Stimulated activated CD8-positive, alpha-beta memory T cell treated with anti-CD3 and anti-CD28 coated beads, Interleukin-12 subunit alpha, Interleukin-12 subunit beta, amount 100 ng/mL, for 24 hours (primary cell): ENCODE data around the gene MEF2A.

Experiments
- DNase-seq: peaks from one replicate; pipeline ENCODE4 v3.0.0-alpha.2; 2020; ENCODE audit errors: extremely low read depth

MEF2A gene

DNA sequence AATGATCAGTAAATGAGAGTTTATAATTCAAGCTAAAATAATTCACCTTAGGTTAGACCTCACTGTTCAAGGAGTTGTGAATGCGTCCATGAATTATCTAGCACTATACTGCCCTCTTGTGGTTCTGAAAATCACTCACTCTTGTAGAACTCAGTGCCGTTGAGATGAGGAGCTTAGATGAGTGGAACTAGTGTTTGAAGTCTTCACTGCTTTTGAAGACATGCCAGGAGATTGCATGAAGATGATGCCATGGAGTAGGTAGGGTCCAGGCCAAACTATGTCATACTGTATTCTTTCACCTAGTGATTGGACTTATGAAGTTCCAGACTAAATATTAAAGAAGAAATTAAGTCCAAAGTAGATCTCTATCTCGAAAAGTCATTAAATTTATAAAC is 138.7 kb downstream of the MEF2A start:
- no peak for DNase-seq

DNA sequence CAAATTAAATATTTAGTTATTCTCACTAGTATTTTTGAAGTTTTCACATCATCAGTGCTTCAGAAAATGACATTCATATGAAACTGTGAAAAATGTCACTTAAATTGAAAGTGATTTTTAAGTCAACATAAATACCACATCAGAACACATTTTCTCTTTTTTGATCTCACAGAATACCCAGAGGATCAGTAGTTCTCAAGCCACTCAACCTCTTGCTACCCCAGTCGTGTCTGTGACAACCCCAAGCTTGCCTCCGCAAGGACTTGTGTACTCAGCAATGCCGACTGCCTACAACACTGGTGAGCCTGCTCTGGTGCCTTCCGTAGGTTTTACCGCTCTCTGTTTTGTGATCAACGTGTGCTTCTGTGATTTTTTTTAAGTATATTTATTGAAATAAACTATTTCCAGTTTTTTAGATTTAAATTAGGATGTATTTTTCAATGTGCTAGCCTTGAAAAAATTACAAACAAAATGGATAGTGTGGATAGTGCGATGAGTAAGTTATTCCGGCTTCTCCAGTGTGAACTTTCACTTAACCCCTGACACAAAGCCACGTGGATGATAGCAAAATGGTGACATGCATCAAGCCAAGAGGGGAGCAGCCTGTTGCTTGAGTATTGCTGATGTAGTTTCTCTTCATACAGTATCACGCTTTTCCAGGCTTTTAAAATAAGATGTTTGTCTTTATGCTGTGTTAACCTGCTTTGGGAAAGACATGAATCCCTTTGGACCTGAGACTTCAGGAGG is 140.9 kb downstream of the MEF2A start:
- DNase-seq, result no peak

DNA sequence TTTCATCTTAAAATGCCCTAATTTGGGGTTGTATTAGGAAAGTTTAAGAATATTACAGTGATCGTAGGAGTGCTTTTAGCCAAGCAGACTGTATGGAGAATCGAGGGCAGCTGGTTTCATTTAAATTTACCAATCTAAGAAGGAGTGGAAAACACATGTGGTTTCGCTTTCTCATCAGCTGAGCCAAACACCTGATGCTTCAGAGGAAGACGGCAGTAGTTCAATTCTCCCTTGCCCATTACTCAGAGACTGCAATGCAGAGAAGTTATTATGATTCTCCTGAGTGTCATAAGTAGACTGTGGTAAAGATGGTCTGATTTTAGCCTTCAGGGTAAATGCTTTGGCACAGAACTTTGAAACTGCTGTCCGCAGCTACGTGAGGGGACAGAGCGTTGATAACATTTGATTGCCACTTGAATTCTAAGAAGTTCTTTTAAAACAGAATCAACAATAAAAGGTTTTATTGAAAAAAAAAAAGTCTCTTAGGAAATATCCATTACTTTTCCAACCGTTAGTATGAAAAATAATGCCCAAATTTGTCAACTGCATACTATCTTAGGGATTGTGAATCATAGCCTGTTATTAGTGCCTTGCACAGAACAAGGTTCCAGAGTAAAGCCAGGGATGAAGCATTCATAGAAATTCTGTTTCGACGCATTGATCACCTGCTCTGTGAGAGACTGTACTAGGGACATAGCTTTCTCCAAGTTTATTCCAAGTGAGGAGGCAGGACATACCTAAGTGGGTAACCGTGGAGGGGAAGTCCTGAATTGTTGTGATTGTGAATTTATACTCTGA is 141.9 kb downstream of the MEF2A start:
- DNase-seq, result no peak

GRCh38 chr15:99708563-99708962 is 142.8 kb downstream of the MEF2A start:
- no peak for DNase-seq

- DNase-seq, result no peak
Observed at GRCh38 chr15:99709243-99709986, 143.6 kb downstream of the MEF2A start.

- no peak for DNase-seq
Observed at GRCh38 chr15:99711625-99712024, 145.8 kb downstream of the MEF2A start.

- DNase-seq, result no peak
Observed at GRCh38 chr15:99712415-99712814, 146.6 kb downstream of the MEF2A start.

GRCh38 chr15:99716540-99717095 is 150.8 kb downstream of the MEF2A start:
- DNase-seq, result no peak

DNA sequence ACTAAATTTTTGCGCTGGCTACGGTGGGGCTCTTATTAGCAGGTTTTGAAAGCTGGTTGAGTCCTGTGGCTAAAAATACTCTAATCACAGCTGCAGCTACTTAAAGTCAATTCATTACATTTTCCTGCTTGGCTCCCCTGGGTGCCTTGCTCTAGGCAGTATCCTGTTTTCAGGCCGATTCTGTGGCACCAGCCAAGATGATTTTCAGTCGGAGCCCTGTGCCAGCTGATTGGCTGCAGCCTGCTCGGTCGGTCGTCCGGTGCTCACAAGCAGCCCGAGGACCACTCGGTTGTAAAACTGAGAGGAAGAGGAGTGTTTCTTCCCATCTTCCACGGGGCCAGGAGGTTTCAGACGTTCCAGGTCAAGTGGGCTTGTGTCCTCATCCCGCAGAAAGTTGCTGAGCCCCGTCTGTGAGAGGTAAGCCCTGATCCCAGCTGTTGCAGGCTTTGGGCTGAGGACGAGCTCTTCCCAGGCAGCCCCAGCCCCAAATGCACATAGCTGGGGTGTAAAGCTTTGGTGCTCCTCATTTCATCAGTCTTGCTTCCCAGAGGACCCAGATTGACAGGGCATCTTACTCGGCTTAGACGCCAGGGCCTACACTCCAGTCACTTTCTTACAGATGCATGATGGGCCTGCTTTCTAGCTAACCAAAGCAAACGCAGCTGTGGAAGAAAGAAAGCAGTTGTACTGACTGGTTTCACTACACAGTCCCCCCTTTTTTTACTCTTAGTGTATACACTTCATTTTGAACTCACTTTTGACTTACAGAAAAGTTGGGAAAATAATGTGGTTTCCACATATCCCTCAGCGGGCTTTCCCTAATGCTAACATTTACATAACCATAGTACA is 151.6 kb downstream of the MEF2A start:
- DNase-seq, result no peak

DNA sequence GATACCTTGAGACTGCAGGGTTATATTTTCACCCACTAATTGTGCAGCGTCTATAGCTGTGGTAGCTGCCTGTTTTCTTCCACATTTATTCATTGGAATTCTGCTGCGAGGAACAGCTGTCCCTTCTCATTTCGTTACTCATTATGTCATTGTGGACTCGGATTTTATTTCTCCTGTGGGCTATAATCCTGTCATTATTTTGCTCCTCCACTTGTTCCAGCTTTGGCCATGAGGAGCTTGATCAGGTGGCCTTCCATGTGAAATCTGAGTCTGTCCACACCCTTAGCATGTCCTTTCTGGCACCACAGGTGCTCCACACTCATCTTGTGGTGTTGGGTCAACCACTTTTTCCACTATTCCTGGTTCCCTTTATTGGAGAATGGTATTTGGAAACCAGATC is 152.6 kb downstream of the MEF2A start:
- DNase-seq, result no peak

GRCh38 chr15:99719096-99719541 is 153.3 kb downstream of the MEF2A start:
- DNase-seq, result no peak

DNA sequence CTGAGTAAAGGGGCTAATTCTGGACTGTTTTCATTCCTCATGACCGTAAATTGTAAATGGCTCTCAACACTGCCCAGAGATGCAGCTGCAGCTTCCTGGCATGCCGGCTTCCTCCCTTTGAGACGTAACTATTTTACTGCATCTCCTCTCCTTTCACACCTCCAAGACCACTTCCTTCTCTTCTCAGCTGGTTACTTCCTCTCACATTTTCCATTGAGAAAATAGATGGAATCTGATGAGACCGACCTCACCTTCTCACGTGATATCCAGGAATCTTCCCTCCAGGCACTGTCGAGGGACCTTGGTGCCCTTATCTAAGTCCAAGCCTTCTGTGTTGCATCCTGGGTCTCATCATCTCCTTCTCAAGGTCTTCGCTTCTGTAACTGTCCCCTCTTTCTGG is 154.7 kb downstream of the MEF2A start:
- DNase-seq, result no peak

DNA sequence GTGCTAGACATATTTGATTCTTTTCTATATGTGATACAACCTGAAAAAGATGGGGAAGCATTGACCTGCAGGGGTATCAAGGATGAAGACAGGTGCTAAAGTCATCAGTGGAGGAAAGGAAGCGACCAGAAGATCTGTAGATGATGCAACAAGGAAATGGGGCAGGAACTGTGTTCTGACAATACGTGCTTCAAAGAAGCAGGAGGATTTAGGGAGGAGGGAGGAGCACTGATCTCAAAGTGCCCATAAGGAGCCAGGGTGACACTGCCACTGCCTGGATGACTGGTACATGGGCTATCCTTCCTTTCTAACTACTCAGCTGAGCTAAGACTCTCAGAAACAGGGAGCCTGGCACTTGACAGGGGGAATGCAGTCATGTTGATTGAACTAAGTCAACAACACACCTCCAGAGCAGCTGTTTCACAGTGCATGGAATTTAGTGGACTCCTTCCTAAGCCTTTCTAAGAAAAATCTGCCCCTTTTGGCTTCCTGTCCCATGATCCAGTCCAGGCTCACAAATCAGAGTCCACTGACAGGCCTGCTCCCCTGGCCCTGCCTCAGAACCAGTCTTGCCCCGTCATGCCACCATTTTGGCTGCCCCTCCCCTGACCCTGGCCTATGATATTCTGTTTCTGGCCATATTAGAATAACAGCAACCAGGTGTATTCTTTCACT is 155.5 kb downstream of the MEF2A start:
- DNase-seq, result no peak

DNA sequence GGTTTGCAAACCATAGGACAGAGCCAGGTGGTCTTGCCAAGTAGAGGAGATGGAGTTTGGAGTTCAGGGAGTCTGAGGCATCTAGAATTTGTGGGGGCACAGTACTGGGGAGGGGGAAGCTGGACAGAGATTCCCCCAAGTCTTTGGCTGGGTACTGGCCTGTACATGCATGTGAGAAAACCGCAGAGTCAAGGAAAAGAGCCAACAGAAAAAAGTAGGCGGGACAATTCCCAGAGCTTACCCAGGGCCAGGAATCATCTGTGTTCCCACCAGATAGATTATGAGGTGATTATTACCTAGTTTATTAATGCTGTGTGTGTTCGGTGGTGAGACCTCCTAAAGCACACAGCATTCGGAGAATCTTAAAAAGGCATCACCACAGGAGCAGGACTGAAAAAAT is 156.1 kb downstream of the MEF2A start:
- DNase-seq, result no peak

DNA sequence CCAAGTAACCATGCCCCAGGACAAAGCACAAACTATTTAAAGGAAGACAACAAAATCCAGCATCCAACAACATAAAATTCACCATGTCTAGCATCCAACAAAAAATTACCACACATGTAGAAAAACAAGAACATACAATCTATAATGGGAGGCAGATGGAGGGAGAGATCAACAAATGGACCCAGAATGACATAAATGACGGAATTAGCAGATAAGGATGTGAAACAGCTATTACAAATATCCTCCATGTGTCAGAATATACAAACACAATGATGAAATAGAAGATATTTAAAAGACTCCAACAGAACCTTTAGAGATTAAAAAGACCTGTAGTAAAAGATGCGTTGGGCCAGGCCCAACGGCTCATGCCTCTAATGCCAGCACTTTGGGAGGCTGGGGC is 156.6 kb downstream of the MEF2A start:
- DNase-seq, result no peak

GRCh38 chr15:99726333-99726732 is 160.5 kb downstream of the MEF2A start:
- DNase-seq, result no peak

GRCh38 chr15:99727330-99727729 is 161.5 kb downstream of the MEF2A start:
- no peak for DNase-seq

DNA sequence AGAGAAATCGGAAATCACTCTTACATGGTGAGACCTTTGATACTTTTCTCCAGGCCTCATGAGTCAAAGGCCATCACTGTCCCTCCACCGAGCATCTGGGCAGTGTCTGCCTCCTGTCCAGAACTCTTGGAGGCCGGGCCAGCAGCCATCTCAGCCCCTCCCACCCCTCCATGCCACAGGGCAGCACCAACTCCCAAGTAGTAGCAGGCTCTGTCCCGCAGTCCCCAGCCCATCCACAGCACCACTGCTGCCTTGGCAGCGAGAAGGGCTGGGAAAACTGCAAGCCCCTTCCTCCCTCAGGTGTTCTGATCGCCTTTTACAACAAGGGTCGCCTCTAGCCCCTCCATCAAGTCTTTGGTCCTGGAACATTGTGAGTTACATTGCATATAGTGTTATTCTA is 161.9 kb downstream of the MEF2A start:
- no peak for DNase-seq

DNA sequence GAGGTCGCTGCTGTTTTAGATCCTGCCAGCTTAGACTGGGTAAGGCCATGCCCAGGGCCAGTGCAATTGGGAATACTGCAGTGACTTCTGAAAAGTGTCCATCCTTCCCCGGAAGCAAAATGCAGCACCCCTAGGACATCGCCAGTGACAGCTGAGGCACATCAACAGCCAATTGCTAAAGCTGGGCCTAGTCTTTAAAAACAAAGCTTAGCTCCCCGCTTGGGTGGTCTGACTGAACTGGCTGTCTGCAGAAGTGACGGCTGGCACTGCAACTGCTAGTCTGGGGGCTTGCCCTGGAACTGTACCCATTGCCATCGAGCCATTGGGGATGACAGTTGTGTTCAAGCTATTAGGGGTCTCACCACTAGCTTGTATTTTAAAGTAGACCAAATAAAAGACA is 163.1 kb downstream of the MEF2A start:
- DNase-seq, result no peak

DNA sequence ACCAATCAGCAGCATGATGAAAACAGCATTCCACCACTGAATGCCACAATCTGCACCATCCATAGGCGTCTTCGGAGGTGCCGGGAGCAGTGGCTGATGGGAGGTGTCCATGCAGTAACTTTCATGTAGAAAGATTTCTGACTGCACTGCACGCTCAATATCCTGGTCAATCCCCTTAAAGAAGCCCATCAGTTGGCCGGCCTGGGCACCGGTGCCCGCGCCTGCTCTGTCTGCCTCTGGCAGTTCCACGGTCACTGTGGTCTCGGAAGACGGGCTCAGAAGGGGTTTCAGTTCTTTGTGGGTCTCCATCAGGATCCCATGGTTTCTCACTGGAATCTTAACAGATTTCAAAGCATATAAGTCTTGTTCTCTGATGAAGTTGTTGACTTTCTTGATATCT is 163.5 kb downstream of the MEF2A start:
- no peak for DNase-seq

GRCh38 chr15:99729920-99730319 is 164.1 kb downstream of the MEF2A start:
- DNase-seq, result no peak
